GOT3 (cell line): ENCODE measurements around the gene MTARC1.

Experiments
- DNase-seq: peaks from one replicate; lab custom pipeline; 2025; ENCODE audit warnings: mixed read lengths; lab: John Stamatoyannopoulos, UW

MTARC1 gene

DNA sequence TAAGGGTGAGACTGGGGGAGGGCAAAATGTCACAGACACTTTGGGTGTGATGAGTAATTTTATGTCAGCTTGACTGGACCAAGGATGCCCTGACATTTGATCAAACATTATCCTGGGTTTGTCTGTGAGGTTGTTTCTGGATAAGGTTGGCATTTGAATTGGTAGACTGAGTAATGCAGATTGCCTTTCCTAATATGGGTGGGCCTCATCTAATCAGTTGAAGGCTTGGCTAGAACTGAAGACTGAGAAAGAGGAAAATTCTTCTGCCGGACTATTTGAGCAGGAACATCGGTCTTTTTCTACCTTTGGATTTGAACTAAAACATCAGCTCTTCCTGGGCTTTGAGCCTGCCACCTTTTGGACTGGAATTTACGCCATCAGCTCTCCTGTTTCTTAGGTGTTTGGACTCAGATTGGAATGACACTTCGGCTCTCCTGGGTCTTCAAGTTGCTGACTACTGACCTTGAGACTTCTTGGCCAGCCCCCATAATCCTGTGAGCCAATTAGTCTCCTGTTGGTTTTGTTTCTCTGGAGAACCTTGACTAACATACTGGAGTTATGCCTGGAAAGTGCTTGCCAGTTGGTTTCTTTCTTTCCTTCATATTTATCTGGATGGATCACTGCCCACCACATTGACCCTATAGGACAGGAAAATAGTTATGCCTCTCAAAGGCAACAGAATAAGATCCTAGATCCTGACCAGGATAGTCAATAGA is 47.6 kb downstream of the MTARC1 start:
- no peak for DNase-seq
